ENCODE data around the gene LOXL4.

The LOXL4 gene

GRCh38 chr10:98267894-98268693, at the start of gene LOXL4:
Gene LOXL4, minus strand, starts transcription at chr10:98268194. Its CDS starts 5,175 bp downstream, at chr10:98263019.
- TF ChIP-seq, protein P1, sequence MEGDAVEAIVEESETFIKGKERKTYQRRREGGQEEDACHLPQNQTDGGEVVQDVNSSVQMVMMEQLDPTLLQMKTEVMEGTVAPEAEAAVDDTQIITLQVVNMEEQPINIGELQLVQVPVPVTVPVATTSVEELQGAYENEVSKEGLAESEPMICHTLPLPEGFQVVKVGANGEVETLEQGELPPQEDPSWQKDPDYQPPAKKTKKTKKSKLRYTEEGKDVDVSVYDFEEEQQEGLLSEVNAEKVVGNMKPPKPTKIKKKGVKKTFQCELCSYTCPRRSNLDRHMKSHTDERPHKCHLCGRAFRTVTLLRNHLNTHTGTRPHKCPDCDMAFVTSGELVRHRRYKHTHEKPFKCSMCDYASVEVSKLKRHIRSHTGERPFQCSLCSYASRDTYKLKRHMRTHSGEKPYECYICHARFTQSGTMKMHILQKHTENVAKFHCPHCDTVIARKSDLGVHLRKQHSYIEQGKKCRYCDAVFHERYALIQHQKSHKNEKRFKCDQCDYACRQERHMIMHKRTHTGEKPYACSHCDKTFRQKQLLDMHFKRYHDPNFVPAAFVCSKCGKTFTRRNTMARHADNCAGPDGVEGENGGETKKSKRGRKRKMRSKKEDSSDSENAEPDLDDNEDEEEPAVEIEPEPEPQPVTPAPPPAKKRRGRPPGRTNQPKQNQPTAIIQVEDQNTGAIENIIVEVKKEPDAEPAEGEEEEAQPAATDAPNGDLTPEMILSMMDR (conservative IDR thresholded peaks at IDR 0.05) = no peak
- H3K27ac ChIP-seq = peak within 1 kb of the TSS; percentile 57; the same call in 1 of the 2 replicates

GRCh38 chr10:98316661-98317060, 48.7 kb upstream of the LOXL4 start:
- TF ChIP-seq, protein P1 (conservative IDR thresholded peaks at IDR 0.05) = no peak
- no peak overlapping the region for H3K27ac ChIP-seq

- TF ChIP-seq, protein P1 (conservative IDR thresholded peaks at IDR 0.05) = no peak
- H3K27ac ChIP-seq = no peak overlapping the region
These were observed 48.2 kb upstream of the LOXL4 start for GRCh38 chr10:98316170-98316569.

GRCh38 chr10:98314532-98315284, 46.7 kb upstream of the LOXL4 start:
- TF ChIP-seq, protein P1 (conservative IDR thresholded peaks at IDR 0.05) = no peak
- no peak overlapping the region for H3K27ac ChIP-seq

- H3K27ac ChIP-seq = no peak overlapping the region
- TF ChIP-seq, protein P1 (conservative IDR thresholded peaks at IDR 0.05) = no peak
These were observed 45.6 kb upstream of the LOXL4 start for GRCh38 chr10:98313598-98313997.

- H3K27ac ChIP-seq = no peak overlapping the region
- TF ChIP-seq, protein P1 (conservative IDR thresholded peaks at IDR 0.05) = no peak
These were observed 44.8 kb upstream of the LOXL4 start for GRCh38 chr10:98312822-98313221.

- no peak overlapping the region for H3K27ac ChIP-seq
- TF ChIP-seq, protein P1 (conservative IDR thresholded peaks at IDR 0.05) = no peak
These were observed 44.4 kb upstream of the LOXL4 start for GRCh38 chr10:98312349-98312748.

Measured in VCaP (cell line).